Measurements from ENCODE around the gene MCUB.
"Not testable (repeated sequence)": the region's sequence is repeated elsewhere in the genome, so short reads cannot be mapped to it uniquely, and the experiment has no call there.

Gene MCUB

GRCh38 chr4:109559625-109559982 is 442 bp upstream of the MCUB start:
- Mint-ChIP-seq H3K4me1 (peaks cover 48% of the 10 kb centered on the region), H3K27ac (ENCODE audit: low read depth) (peak overlapping the region; percentile 94), H3K4me3 (peak overlapping the region; percentile 82), H3K36me3 (ENCODE audit: insufficient read depth) (peaks cover 39% of the 10 kb centered on the region), H3K9me3 (no peaks in the 10 kb centered on the region), H3K27me3 (no peaks in the 10 kb centered on the region)
- DNase-seq (ENCODE audit: low spot score in 2 of 2) (peak in 1 of 2 donors; percentile 50), ATAC-seq (replicated peaks; ENCODE audit: extremely low read depth, poor library complexity, severe bottlenecking) (peak; percentile 25)

GRCh38 chr4:109560687-109561461 is 828 bp downstream of the MCUB start:
- ATAC-seq (replicated peaks; ENCODE audit: extremely low read depth, poor library complexity, severe bottlenecking) (peak; percentile 66), DNase-seq (ENCODE audit: low spot score in 2 of 2) (peak; percentile 27 to 49)
- Mint-ChIP-seq H3K9me3 (no peaks in the 10 kb centered on the region), H3K4me3 (peak overlapping the region; percentile 82), H3K27me3 (no peaks in the 10 kb centered on the region), H3K36me3 (ENCODE audit: insufficient read depth) (peaks cover 41% of the 10 kb centered on the region), H3K27ac (ENCODE audit: low read depth) (peak overlapping the region; percentile 62), H3K4me1 (peaks cover 50% of the 10 kb centered on the region)

- no peak for DNase-seq (ENCODE audit: low spot score in 2 of 2)
Observed at GRCh38 chr4:109562457-109563239, 2.6 kb downstream of the MCUB start.

GRCh38 chr4:109571494-109571893 is 11.4 kb downstream of the MCUB start:
- Mint-ChIP-seq H3K4me3 (no peak overlapping the region), H3K27ac (ENCODE audit: low read depth) (no peak overlapping the region), H3K27me3 (no peaks in the 10 kb centered on the region), H3K9me3 (no peaks in the 10 kb centered on the region), H3K4me1 (peaks cover 60% of the 10 kb centered on the region), H3K36me3 (ENCODE audit: insufficient read depth) (peaks cover 10% of the 10 kb centered on the region)
- DNase-seq (ENCODE audit: low spot score in 2 of 2) = no peak
- ATAC-seq (replicated peaks; ENCODE audit: extremely low read depth, poor library complexity, severe bottlenecking) = no peak

More at GRCh38 chr4:109562457-109563239, 2.6 kb downstream of the MCUB start:
- peak overlapping the region; percentile 82 for H3K4me3 Mint-ChIP-seq
- H3K27ac Mint-ChIP-seq (ENCODE audit: low read depth) = peak overlapping the region; percentile 62
- H3K27me3 Mint-ChIP-seq = no peaks in the 10 kb centered on the region
- no peaks in the 10 kb centered on the region for H3K9me3 Mint-ChIP-seq
- ATAC-seq (replicated peaks; ENCODE audit: extremely low read depth, poor library complexity, severe bottlenecking) = no peak
- H3K4me1 Mint-ChIP-seq = peaks cover 45% of the 10 kb centered on the region
- H3K36me3 Mint-ChIP-seq (ENCODE audit: insufficient read depth) = peaks cover 35% of the 10 kb centered on the region

- no peak for ATAC-seq (replicated peaks; ENCODE audit: extremely low read depth, poor library complexity, severe bottlenecking)
- Mint-ChIP-seq H3K4me3 (no peak overlapping the region), H3K36me3 (ENCODE audit: insufficient read depth) (peaks cover 10% of the 10 kb centered on the region), H3K9me3 (no peaks in the 10 kb centered on the region), H3K27me3 (no peaks in the 10 kb centered on the region), H3K27ac (ENCODE audit: low read depth) (no peak overlapping the region), H3K4me1 (peaks cover 63% of the 10 kb centered on the region)
- DNase-seq (ENCODE audit: low spot score in 2 of 2) = no peak
Observed at GRCh38 chr4:109572154-109572553, 12.1 kb downstream of the MCUB start.

- Mint-ChIP-seq H3K9me3 (no peaks in the 10 kb centered on the region), H3K36me3 (ENCODE audit: insufficient read depth) (peaks cover 12% of the 10 kb centered on the region), H3K27me3 (no peaks in the 10 kb centered on the region), H3K27ac (ENCODE audit: low read depth) (peak overlapping the region; percentile 2), H3K4me3 (peak overlapping the region; percentile 15), H3K4me1 (peaks cover 60% of the 10 kb centered on the region)
- no peak for DNase-seq (ENCODE audit: low spot score in 2 of 2)
- ATAC-seq (replicated peaks; ENCODE audit: extremely low read depth, poor library complexity, severe bottlenecking) = peak; percentile 64
Observed at GRCh38 chr4:109574443-109574850, 14.4 kb downstream of the MCUB start.

- DNase-seq (ENCODE audit: low spot score in 2 of 2) = no peak
- peak overlapping the region; percentile 2 for H3K27ac Mint-ChIP-seq (ENCODE audit: low read depth)
- peak; percentile 46 for ATAC-seq (replicated peaks; ENCODE audit: extremely low read depth, poor library complexity, severe bottlenecking)
- peaks cover 54% of the 10 kb centered on the region for H3K4me1 Mint-ChIP-seq
- H3K36me3 Mint-ChIP-seq (ENCODE audit: insufficient read depth) = peaks cover 11% of the 10 kb centered on the region
- H3K27me3 Mint-ChIP-seq = no peaks in the 10 kb centered on the region
- no peaks in the 10 kb centered on the region for H3K9me3 Mint-ChIP-seq
- H3K4me3 Mint-ChIP-seq = peak overlapping the region; percentile 15
Observed at GRCh38 chr4:109574931-109575804, 15.1 kb downstream of the MCUB start.

- H3K9me3 Mint-ChIP-seq = no peaks in the 10 kb centered on the region
- ATAC-seq (replicated peaks; ENCODE audit: extremely low read depth, poor library complexity, severe bottlenecking) = no peak
- peaks cover 52% of the 10 kb centered on the region for H3K4me1 Mint-ChIP-seq
- no peak for DNase-seq (ENCODE audit: low spot score in 2 of 2)
- no peak overlapping the region for H3K27ac Mint-ChIP-seq (ENCODE audit: low read depth)
- H3K36me3 Mint-ChIP-seq (ENCODE audit: insufficient read depth) = peaks cover 14% of the 10 kb centered on the region
- H3K4me3 Mint-ChIP-seq = no peak overlapping the region
- H3K27me3 Mint-ChIP-seq = no peaks in the 10 kb centered on the region
Observed at GRCh38 chr4:109576462-109576861, 16.4 kb downstream of the MCUB start.

GRCh38 chr4:109578846-109579245 is 18.8 kb downstream of the MCUB start:
- H3K27ac Mint-ChIP-seq (ENCODE audit: low read depth) = no peak overlapping the region
- H3K4me3 Mint-ChIP-seq = no peak overlapping the region
- H3K36me3 Mint-ChIP-seq (ENCODE audit: insufficient read depth) = peaks cover 18% of the 10 kb centered on the region
- H3K27me3 Mint-ChIP-seq = no peaks in the 10 kb centered on the region
- peaks cover 49% of the 10 kb centered on the region for H3K4me1 Mint-ChIP-seq
- no peaks in the 10 kb centered on the region for H3K9me3 Mint-ChIP-seq
- ATAC-seq (replicated peaks; ENCODE audit: extremely low read depth, poor library complexity, severe bottlenecking) = no peak
- DNase-seq (ENCODE audit: low spot score in 2 of 2) = no peak

- not testable (repeated sequence) for H3K27me3 Mint-ChIP-seq; H3K27ac Mint-ChIP-seq (ENCODE audit: low read depth); H3K4me3 Mint-ChIP-seq; DNase-seq (ENCODE audit: low spot score in 2 of 2); H3K9me3 Mint-ChIP-seq; ATAC-seq (replicated peaks; ENCODE audit: extremely low read depth, poor library complexity, severe bottlenecking)
- Mint-ChIP-seq H3K4me1 (peaks cover 49% of the 10 kb centered on the region), H3K36me3 (ENCODE audit: insufficient read depth) (peaks cover 18% of the 10 kb centered on the region)
Observed at GRCh38 chr4:109579997-109580396, 20.0 kb downstream of the MCUB start.

GRCh38 chr4:109588176-109588575 is 28.1 kb downstream of the MCUB start:
- Mint-ChIP-seq H3K27ac (ENCODE audit: low read depth) (no peak overlapping the region), H3K4me3 (no peak overlapping the region), H3K9me3 (no peaks in the 10 kb centered on the region), H3K27me3 (no peaks in the 10 kb centered on the region), H3K36me3 (ENCODE audit: insufficient read depth) (no peaks in the 10 kb centered on the region), H3K4me1 (peaks cover 77% of the 10 kb centered on the region)
- ATAC-seq (replicated peaks; ENCODE audit: extremely low read depth, poor library complexity, severe bottlenecking) = peak; percentile 67
- DNase-seq (ENCODE audit: low spot score in 2 of 2) = no peak

GRCh38 chr4:109589119-109589518 is 29.1 kb downstream of the MCUB start:
- Mint-ChIP-seq H3K27ac (ENCODE audit: low read depth) (peak overlapping the region; percentile 75), H3K4me1 (peaks cover 68% of the 10 kb centered on the region), H3K27me3 (no peaks in the 10 kb centered on the region), H3K4me3 (no peak overlapping the region), H3K36me3 (ENCODE audit: insufficient read depth) (no peaks in the 10 kb centered on the region), H3K9me3 (no peaks in the 10 kb centered on the region)
- DNase-seq (ENCODE audit: low spot score in 2 of 2) (no peak), ATAC-seq (replicated peaks; ENCODE audit: extremely low read depth, poor library complexity, severe bottlenecking) (no peak)

Data from central memory CD8-positive, alpha-beta T cell (primary cell).